Keratinocyte (primary cell): Measurements from ENCODE around the gene DGCR6L. TPM values are rescaled to one million over a fixed set of nuclear protein-coding genes. Genes with fewer than 3 reads are reported as not detected.
"Not testable (repeated sequence)": the region's sequence is repeated elsewhere in the genome, so short reads cannot be mapped to it uniquely, and the experiment has no call there.

Experiments used
- DNase-seq: peaks from one replicate; pipeline ENCODE4 v3.0.0-alpha.2; 2011; ENCODE audit warnings: low read depth, missing footprints, low spot score
- FAIRE-seq: peaks from 2 replicates; lab custom pipeline; 2011; peaks lifted over from hg19 to GRCh38; lab: Jason Lieb, UNC
- H2AFZ ChIP-seq: 2 replicates; pipeline ENCODE4 v1.6.0; 2012; ENCODE audit warnings: low read length, control low read depth, inconsistent platforms; ENCODE audit not compliant: control insufficient read depth
- H3K27ac ChIP-seq: 2 replicates; pipeline ENCODE4 v1.5.1; 2011; ENCODE audit warnings: low read length; ENCODE audit not compliant: control insufficient read depth, insufficient read depth
- H3K27me3 ChIP-seq: 3 replicates; pipeline ENCODE4 v1.6.0; 2011; ENCODE audit warnings: low read length; ENCODE audit not compliant: control insufficient read depth, insufficient read depth; ENCODE audit errors: extremely low read depth
- H3K36me3 ChIP-seq, 2 experiments: 2 replicates in 1 of 2; 3 replicates in 1 of 2; pipeline ENCODE4 v1.5.1; 2011; ENCODE audit warnings: low read length in 2 of 2, mild to moderate bottlenecking in 1 of 2; ENCODE audit not compliant: control insufficient read depth in 2 of 2, insufficient read depth in 2 of 2; ENCODE audit errors: extremely low read depth in 1 of 2
- H3K4me1 ChIP-seq: 3 replicates; pipeline ENCODE4 v1.5.1; 2011; ENCODE audit warnings: low read length; ENCODE audit not compliant: control insufficient read depth, insufficient read depth; ENCODE audit errors: extremely low read depth
- H3K4me2 ChIP-seq: 3 replicates; pipeline ENCODE4 v1.6.0; 2011; ENCODE audit warnings: low read depth, low read length; ENCODE audit not compliant: control insufficient read depth, insufficient read depth; ENCODE audit errors: extremely low read depth
- H3K4me3 ChIP-seq, 3 experiments: fragments of 200-600 bp in 1 of 3; sonication (generic) in 1 of 3; 2 replicates in 2 of 3; 3 replicates in 1 of 3; pipeline ENCODE4 v1.5.1; 2011 to 2016; ENCODE audit warnings: low read length in 3 of 3, mild to moderate bottlenecking in 3 of 3, control low read depth in 2 of 3, inconsistent platforms in 1 of 3, low read depth in 1 of 3, mixed read lengths in 1 of 3, mixed run types in 1 of 3, moderate library complexity in 1 of 3; ENCODE audit not compliant: control insufficient read depth in 2 of 3, insufficient read depth in 2 of 3; ENCODE audit errors: extremely low read depth in 1 of 3
- H3K79me2 ChIP-seq: 2 replicates; pipeline ENCODE4 v1.6.0; 2012; ENCODE audit warnings: low read length; ENCODE audit not compliant: control insufficient read depth, insufficient read depth
- H3K9ac ChIP-seq: 3 replicates; pipeline ENCODE4 v1.6.0; 2011; ENCODE audit warnings: low read length; ENCODE audit not compliant: control insufficient read depth, insufficient read depth; ENCODE audit errors: extremely low read depth
- H3K9me1 ChIP-seq: 3 replicates; pipeline ENCODE4 v1.6.0; 2011; ENCODE audit warnings: low read length; ENCODE audit not compliant: control insufficient read depth, insufficient read depth; ENCODE audit errors: extremely low read depth
- H3K9me3 ChIP-seq: 2 replicates; pipeline ENCODE4 v1.5.1; 2012; ENCODE audit warnings: low read depth, low read length; ENCODE audit not compliant: control insufficient read depth
- H4K20me1 ChIP-seq: 3 replicates; pipeline ENCODE4 v1.6.0; 2011; ENCODE audit warnings: low read length; ENCODE audit not compliant: control insufficient read depth, insufficient read depth; ENCODE audit errors: extremely low read depth
- EZH2 ChIP-seq: IDR thresholded peaks from one replicate; pipeline ENCODE4 v1.6.1; 2012; ENCODE audit warnings: inconsistent platforms, mild to moderate bottlenecking, low read length, moderate library complexity
- dilution Hi-C: fragments of 300-500 bp; cut with MboI; formaldehyde crosslinking; loops from one replicate; pipeline ENCODE4 v1.7.0; 2020; ENCODE audit warnings: low sequenced_read_pairs; ENCODE audit not compliant: extremely low pct_ligation_motif_present
- polyA plus RNA-seq, 5 experiments: library from polyadenylated mRNA; depleted of rRNA in 3 of 5; stranded (reverse) in 3 of 5; stranded (forward) in 1 of 5; unstranded in 1 of 5; fragments of >200 nt; gene quantifications; 1 replicate in 1 of 5; 2 replicates in 3 of 5; 3 replicates in 1 of 5; pipeline versions ENCODE4 v1.2.1 to v1.2.3, GENCODE V29; 2011 to 2012; ENCODE audit warnings: missing spikeins in 2 of 5, low read depth in 1 of 5, low replicate concordance in 1 of 5
- TF ChIP-seq, protein P1 (sequence below), 3 experiments: IDR thresholded peaks in 1 of 3; conservative IDR thresholded peaks in 1 of 3; optimal IDR thresholded peaks in 1 of 3; 2 replicates in 2 of 3; 3 replicates in 1 of 3; pipeline versions ENCODE3 to v1.5.1; 2011; ENCODE audit warnings: low read length in 3 of 3, mild to moderate bottlenecking in 3 of 3, moderate library complexity in 2 of 3, control low read depth in 1 of 3, inconsistent platforms in 1 of 3; ENCODE audit not compliant: insufficient read depth in 2 of 3; ENCODE audit errors: extremely low read depth in 1 of 3

Gene DGCR6L
- polyA plus RNA-seq, 1 donor (not counting 4 experiments of a cell fraction or from before 2014, with no cell fraction given), result 19.2 TPM

DNA sequence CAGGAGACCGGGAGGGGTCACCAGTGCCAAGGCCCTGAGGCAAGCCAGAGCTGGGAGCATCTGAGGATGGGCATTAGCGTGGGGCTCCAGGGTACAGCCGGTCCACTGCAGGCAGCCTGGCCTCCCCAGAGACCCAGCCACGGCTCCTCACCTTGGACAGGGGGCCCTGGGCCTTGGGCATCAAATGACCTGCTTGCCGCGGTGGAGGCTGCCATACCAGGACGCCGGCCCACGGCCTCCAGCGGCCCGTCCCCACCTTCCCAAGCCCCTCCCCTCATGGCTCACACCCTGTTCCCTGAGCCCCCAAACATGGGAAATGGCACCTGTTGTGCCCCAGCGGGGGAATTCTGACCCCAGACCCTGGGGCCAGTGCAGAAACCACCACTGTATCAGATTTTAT lies 39.0 kb downstream of the DGCR6L start:
- no peaks in the 10 kb centered on the region for H3K9me1 ChIP-seq
- TF ChIP-seq, protein P1, sequence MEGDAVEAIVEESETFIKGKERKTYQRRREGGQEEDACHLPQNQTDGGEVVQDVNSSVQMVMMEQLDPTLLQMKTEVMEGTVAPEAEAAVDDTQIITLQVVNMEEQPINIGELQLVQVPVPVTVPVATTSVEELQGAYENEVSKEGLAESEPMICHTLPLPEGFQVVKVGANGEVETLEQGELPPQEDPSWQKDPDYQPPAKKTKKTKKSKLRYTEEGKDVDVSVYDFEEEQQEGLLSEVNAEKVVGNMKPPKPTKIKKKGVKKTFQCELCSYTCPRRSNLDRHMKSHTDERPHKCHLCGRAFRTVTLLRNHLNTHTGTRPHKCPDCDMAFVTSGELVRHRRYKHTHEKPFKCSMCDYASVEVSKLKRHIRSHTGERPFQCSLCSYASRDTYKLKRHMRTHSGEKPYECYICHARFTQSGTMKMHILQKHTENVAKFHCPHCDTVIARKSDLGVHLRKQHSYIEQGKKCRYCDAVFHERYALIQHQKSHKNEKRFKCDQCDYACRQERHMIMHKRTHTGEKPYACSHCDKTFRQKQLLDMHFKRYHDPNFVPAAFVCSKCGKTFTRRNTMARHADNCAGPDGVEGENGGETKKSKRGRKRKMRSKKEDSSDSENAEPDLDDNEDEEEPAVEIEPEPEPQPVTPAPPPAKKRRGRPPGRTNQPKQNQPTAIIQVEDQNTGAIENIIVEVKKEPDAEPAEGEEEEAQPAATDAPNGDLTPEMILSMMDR (optimal IDR thresholded peaks at IDR 0.05 in 1 of 3, IDR thresholded peaks at IDR 0.05 in 1 of 3, conservative IDR thresholded peaks at IDR 0.05 in 1 of 3; ENCODE audit: extremely low read depth in 1 of 3, insufficient read depth in 2 of 3, low read length in 3 of 3), result no peak
- no peak for TF ChIP-seq EZH2
- H2AFZ ChIP-seq, result no peak overlapping the region
- no peaks in the 10 kb centered on the region for H3K79me2 ChIP-seq
- no peak for FAIRE-seq
- H4K20me1 ChIP-seq, result no peaks in the 10 kb centered on the region
- no peaks in the 10 kb centered on the region for H3K9me3 ChIP-seq
- no peak overlapping the region for H3K9ac ChIP-seq
- H3K27me3 ChIP-seq, result no peaks in the 10 kb centered on the region
- no peak overlapping the region for H3K4me2 ChIP-seq
- no peak overlapping the region for H3K27ac ChIP-seq
- dilution Hi-C loops, result no loop called here
- no peak for DNase-seq
- no peaks in the 10 kb centered on the region for H3K36me3 ChIP-seq
- no peak overlapping the region for H3K4me3 ChIP-seq
- no peaks in the 10 kb centered on the region for H3K4me1 ChIP-seq

DNA sequence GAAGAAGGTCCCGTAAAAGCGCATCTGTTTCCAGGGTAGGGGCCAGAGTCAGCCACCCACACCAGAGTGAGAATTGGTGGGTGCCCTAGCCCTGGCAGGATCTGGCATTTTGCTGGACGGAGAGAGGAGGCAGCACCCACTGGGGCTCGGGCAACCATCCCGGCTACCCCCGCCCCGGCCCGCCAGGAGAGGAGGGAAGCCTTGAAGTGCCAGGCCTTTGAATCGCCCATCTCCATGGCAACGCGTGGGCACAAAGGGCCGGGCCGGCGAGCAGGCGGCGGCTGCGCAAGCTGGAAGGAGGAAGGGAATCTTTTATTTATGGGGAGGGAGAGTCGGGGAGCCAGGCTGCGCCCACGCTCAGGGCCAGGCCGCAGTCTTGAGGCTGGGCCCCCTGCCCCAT lies 39.7 kb downstream of the DGCR6L start:
- H3K36me3 ChIP-seq, H4K20me1 ChIP-seq, dilution Hi-C loops, H3K4me2 ChIP-seq, H3K9me3 ChIP-seq, H3K27ac ChIP-seq, FAIRE-seq, H3K4me1 ChIP-seq, DNase-seq, H3K79me2 ChIP-seq, H2AFZ ChIP-seq, H3K9me1 ChIP-seq, H3K9ac ChIP-seq, H3K27me3 ChIP-seq, H3K4me3 ChIP-seq: not testable (repeated sequence)

DNA sequence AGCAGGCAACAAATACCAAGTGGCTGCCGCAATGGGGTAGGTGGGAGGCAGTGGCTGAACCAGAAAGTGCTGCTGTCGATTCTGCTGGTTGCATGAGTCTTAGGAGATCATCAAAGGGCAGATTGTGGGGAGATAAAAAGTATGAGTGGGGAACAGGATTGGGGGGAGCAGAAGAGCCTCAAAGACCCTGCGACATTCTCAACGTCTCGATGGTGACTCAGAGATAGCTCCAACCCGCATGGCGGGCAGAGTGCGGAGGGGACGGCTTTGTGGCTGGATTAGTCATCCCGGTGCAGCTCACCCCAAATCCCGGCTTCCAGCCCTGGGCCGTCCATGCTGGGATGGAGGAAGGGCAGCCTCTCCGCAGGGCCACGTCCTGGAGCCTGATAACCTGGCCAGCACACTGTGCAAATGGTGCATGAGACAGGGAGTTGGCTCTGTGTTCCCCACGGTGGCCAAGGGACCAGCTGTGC lies 40.2 kb downstream of the DGCR6L start:
- no peaks in the 10 kb centered on the region for H3K79me2 ChIP-seq
- H3K9me1 ChIP-seq, result no peaks in the 10 kb centered on the region
- no peaks in the 10 kb centered on the region for H3K4me1 ChIP-seq
- no peaks in the 10 kb centered on the region for H3K27me3 ChIP-seq
- H4K20me1 ChIP-seq, result no peaks in the 10 kb centered on the region
- H3K36me3 ChIP-seq, result no peaks in the 10 kb centered on the region
- H3K9me3 ChIP-seq, result no peaks in the 10 kb centered on the region
- dilution Hi-C loops, result no loop called here
- H3K27ac ChIP-seq, result no peak overlapping the region
- no peak overlapping the region for H3K4me3 ChIP-seq
- DNase-seq (no peak), FAIRE-seq (no peak)
- no peak overlapping the region for H3K9ac ChIP-seq
- H3K4me2 ChIP-seq, result no peak overlapping the region
- no peak for TF ChIP-seq EZH2
- TF ChIP-seq, protein P1 (optimal IDR thresholded peaks at IDR 0.05 in 1 of 3, IDR thresholded peaks at IDR 0.05 in 1 of 3, conservative IDR thresholded peaks at IDR 0.05 in 1 of 3; ENCODE audit: extremely low read depth in 1 of 3, insufficient read depth in 2 of 3, low read length in 3 of 3), result no peak
- H2AFZ ChIP-seq, result no peak overlapping the region

DNA sequence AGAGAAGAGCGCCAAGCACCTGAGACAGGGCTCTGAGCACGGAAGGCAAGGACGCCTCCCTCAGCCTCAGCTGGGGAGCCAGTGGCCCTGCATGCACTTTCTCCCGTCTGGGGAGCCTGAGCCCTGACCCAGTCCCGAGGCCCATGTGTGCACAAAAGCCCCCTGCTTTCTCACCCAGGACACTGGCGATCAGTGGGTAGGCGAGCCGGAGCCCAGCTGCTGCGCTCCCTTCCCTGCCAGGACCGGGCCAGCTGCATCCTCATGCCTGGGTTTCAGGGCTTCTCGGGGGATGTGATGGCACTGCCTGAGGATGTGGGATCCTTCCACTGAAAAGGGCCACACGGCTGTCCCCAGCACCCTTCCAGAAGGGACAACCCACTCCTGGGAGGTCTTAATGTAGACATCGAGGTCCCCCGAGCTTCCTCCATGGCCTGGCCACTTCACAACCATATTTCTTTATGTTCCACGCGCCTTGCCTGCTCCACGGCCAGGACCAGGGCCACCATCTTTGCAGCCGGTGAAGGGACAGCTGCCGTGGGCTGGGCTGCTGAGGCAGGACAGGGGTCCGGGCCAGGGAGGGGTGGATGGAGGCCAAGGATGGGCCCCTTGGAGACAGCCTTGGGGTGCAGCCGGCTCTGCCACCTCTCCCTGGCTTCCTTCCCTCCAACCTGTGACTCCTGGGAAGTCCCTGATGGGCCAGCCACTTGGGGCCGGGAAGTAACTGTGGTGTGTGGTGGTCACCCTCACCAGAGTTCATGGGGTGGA lies 41.0 kb downstream of the DGCR6L start:
- H3K9me3 ChIP-seq, FAIRE-seq, H4K20me1 ChIP-seq, H3K4me2 ChIP-seq, H3K9me1 ChIP-seq, DNase-seq, H3K9ac ChIP-seq, H3K4me1 ChIP-seq, H3K27ac ChIP-seq, H3K4me3 ChIP-seq, dilution Hi-C loops, H3K27me3 ChIP-seq, H3K79me2 ChIP-seq, H3K36me3 ChIP-seq, H2AFZ ChIP-seq: not testable (repeated sequence)
